ENCODE measurements around the gene NDP.

GRCh38 chrX:43963726-43964125 lies 9.5 kb downstream of the NDP start:
- TF ChIP-seq CTCF (IDR thresholded peaks at IDR 0.05) (no peak), POLR2AphosphoS5 (IDR thresholded peaks at IDR 0.05; ENCODE audit: insufficient read depth in 1 of 2, low read depth in 1 of 2) (no peak)
